Measurements from ENCODE around the gene TSPAN5. TPM values are rescaled to one million over a fixed set of nuclear protein-coding genes. Genes with fewer than 3 reads are reported as not detected.

The TSPAN5 gene
- total and polyA plus RNA-seq, 2 donors from 2014 or later: 6.8 to 13.8 TPM

- Histone ChIP-seq H3K4me3 (ENCODE audit: low read length in 3 of 3) (no peak overlapping the region), H3K4me1 (ENCODE audit: control insufficient read depth in 2 of 3, insufficient read depth in 2 of 3, low read depth in 1 of 3, low read length in 3 of 3) (no peaks in the 10 kb centered on the region), H3K27me3 (ENCODE audit: control insufficient read depth, insufficient read depth, low read length) (no peaks in the 10 kb centered on the region), H3K9me3 (ENCODE audit: control insufficient read depth in 2 of 3, insufficient read depth in 1 of 3, low read length in 3 of 3) (no peaks in the 10 kb centered on the region), H3K27ac (ENCODE audit: low read depth in 2 of 2, low read length in 2 of 2) (no peak overlapping the region), H3K9ac (ENCODE audit: low read length in 3 of 3) (no peak overlapping the region), H3K36me3 (ENCODE audit: control insufficient read depth in 2 of 3, insufficient read depth in 3 of 3, low read length in 3 of 3) (no peaks in the 10 kb centered on the region)
- FAIRE-seq (no peak), DNase-seq (no peak)
- intact Hi-C loops (cut with DNase I): no loop called here
- TF ChIP-seq CTCF (IDR thresholded peaks at IDR 0.05; ENCODE audit: borderline replicate concordance, extremely low read depth, insufficient read depth): no peak
Measured at GRCh38 chr4:98674404-98675173, 16.2 kb upstream of the TSPAN5 start.

- FAIRE-seq (no peak), DNase-seq (no peak)
- Histone ChIP-seq H3K27ac (ENCODE audit: low read depth in 2 of 2, low read length in 2 of 2) (no peak overlapping the region), H3K9ac (ENCODE audit: low read length in 3 of 3) (no peak overlapping the region), H3K27me3 (ENCODE audit: control insufficient read depth, insufficient read depth, low read length) (no peaks in the 10 kb centered on the region), H3K4me3 (ENCODE audit: low read length in 3 of 3) (no peak overlapping the region), H3K4me1 (ENCODE audit: control insufficient read depth in 2 of 3, insufficient read depth in 2 of 3, low read depth in 1 of 3, low read length in 3 of 3) (no peaks in the 10 kb centered on the region), H3K36me3 (ENCODE audit: control insufficient read depth in 2 of 3, insufficient read depth in 3 of 3, low read length in 3 of 3) (no peaks in the 10 kb centered on the region), H3K9me3 (ENCODE audit: control insufficient read depth in 2 of 3, insufficient read depth in 1 of 3, low read length in 3 of 3) (no peaks in the 10 kb centered on the region)
- TF ChIP-seq CTCF (IDR thresholded peaks at IDR 0.05; ENCODE audit: borderline replicate concordance, extremely low read depth, insufficient read depth): no peak
- intact Hi-C loops (cut with DNase I): no loop called here
Measured at GRCh38 chr4:98673978-98674377, 15.6 kb upstream of the TSPAN5 start.

GRCh38 chr4:98673288-98673644, 14.9 kb upstream of the TSPAN5 start:
- H3K4me3 ChIP-seq (ENCODE audit: low read length in 3 of 3): no peak overlapping the region
- no peaks in the 10 kb centered on the region for H3K4me1 ChIP-seq (ENCODE audit: control insufficient read depth in 2 of 3, insufficient read depth in 2 of 3, low read depth in 1 of 3, low read length in 3 of 3)
- no peaks in the 10 kb centered on the region for H3K27me3 ChIP-seq (ENCODE audit: control insufficient read depth, insufficient read depth, low read length)
- H3K27ac ChIP-seq (ENCODE audit: low read depth in 2 of 2, low read length in 2 of 2): no peak overlapping the region
- no peak for TF ChIP-seq CTCF (IDR thresholded peaks at IDR 0.05; ENCODE audit: borderline replicate concordance, extremely low read depth, insufficient read depth)
- H3K9ac ChIP-seq (ENCODE audit: low read length in 3 of 3): no peak overlapping the region
- H3K9me3 ChIP-seq (ENCODE audit: control insufficient read depth in 2 of 3, insufficient read depth in 1 of 3, low read length in 3 of 3): no peaks in the 10 kb centered on the region
- H3K36me3 ChIP-seq (ENCODE audit: control insufficient read depth in 2 of 3, insufficient read depth in 3 of 3, low read length in 3 of 3): no peaks in the 10 kb centered on the region
- intact Hi-C loops (cut with DNase I): no loop called here
- no peak for DNase-seq
- no peak for FAIRE-seq
